Omental fat pad (tissue), 4 donors: ENCODE data around the gene ANO3. TPM values are rescaled to one million over a fixed set of nuclear protein-coding genes. Genes with fewer than 3 reads are reported as not detected.

Source experiments
- ATAC-seq: fragments of 150-250 bp; one replicate; pipeline ENCODE4 v1.9.1; 2016; ENCODE audit warnings: mild to moderate bottlenecking, moderate library complexity; ENCODE audit not compliant: low FRiP score
- DNase-seq: peaks from one replicate; pipeline ENCODE4 v3.0.0-alpha.2; 2019; ENCODE audit warnings: low spot score
- total RNA-seq, 4 donors: library from RNA; depleted of rRNA; stranded (reverse); fragments of >200 nt; gene quantifications; one replicate each; pipeline ENCODE4 v1.1.0, GENCODE V29; 2016
- TF ChIP-seq, protein P1 (sequence below), 3 donors: fragments of 450-650 bp; IDR thresholded peaks; one replicate each; pipeline ENCODE4 v1.5.1; 2016 to 2017; ENCODE audit warnings: antibody characterized with exemption in 3 of 3, mild to moderate bottlenecking in 3 of 3, moderate library complexity in 2 of 3

Gene ANO3
- total RNA-seq, 4 donors from 2014 or later: 0.56 to 4.1 (median 1.6) TPM

DNA sequence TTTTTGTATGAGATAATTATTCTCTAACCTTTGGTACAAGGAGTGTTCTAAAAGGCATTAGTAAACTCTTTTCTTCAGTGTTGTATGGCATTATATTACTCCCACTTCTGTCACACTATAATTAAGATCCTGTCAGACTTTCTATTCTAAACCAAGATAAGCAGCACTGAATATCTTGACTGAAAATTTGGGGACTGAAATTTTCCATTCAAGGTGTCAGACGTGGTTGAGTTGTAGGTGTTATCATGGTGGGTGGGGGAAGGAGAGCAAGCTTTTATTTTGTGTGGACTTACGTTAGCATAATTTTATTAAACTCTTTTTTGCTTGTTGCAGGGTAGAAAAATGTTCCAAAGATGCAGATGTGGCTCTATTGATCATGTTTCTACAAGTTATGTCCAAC, 217.2 kb downstream of the ANO3 start:
- DNase-seq (no peak), ATAC-seq (no peak)
- TF ChIP-seq, protein P1, sequence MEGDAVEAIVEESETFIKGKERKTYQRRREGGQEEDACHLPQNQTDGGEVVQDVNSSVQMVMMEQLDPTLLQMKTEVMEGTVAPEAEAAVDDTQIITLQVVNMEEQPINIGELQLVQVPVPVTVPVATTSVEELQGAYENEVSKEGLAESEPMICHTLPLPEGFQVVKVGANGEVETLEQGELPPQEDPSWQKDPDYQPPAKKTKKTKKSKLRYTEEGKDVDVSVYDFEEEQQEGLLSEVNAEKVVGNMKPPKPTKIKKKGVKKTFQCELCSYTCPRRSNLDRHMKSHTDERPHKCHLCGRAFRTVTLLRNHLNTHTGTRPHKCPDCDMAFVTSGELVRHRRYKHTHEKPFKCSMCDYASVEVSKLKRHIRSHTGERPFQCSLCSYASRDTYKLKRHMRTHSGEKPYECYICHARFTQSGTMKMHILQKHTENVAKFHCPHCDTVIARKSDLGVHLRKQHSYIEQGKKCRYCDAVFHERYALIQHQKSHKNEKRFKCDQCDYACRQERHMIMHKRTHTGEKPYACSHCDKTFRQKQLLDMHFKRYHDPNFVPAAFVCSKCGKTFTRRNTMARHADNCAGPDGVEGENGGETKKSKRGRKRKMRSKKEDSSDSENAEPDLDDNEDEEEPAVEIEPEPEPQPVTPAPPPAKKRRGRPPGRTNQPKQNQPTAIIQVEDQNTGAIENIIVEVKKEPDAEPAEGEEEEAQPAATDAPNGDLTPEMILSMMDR (IDR thresholded peaks at IDR 0.05): no peak

DNA sequence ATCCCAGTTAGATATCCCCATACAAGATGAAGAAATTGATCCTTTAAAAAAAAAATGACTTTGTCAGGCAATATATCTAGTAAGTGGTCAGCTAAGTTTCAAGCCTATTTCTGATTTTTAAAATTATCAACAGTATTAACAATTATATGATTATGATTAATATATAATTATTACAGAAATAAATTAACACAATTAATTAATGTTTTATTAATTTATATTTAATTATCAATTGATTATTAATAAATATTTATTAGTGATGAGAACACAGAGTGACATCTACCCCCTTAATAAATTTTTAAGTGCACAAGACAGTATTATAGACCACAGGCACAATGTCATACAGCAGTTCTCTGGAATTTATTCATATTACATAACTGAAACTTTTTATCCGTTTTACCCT, 218.1 kb downstream of the ANO3 start:
- TF ChIP-seq, protein P1 (IDR thresholded peaks at IDR 0.05): no peak

DNA sequence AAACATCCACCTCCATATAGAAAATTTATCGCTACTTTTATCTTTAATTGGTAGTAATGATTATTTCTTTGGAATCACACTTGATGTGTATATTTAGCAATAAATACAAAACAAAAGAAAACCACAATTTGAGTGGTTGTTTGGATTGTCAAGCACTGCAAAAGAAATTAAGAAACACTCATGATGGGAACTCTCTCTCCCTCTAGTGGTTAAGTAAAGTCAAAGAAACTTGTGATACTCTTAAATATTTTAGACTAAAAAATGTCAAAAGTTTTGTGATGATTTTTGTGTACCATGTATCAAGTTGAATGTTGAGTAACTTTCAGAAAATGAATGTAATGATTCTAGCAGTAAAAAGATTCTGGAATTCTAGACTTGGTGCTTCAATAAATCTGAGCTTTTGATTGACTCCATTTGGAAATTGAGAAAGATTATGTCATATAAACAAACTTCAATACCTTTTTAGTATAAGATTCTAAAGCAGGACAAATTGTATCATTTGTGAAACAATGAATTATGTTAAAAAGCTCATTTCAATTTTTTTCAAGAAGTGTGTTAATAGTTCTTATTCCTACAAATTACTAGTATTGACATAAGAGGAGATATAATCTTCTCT, 219.4 kb downstream of the ANO3 start:
- DNase-seq (no peak), ATAC-seq (no peak)
- TF ChIP-seq, protein P1 (IDR thresholded peaks at IDR 0.05): no peak

More for the DNA sequence above, 218.1 kb downstream of the ANO3 start:
- no peak for DNase-seq
- ATAC-seq: no peak

DNA sequence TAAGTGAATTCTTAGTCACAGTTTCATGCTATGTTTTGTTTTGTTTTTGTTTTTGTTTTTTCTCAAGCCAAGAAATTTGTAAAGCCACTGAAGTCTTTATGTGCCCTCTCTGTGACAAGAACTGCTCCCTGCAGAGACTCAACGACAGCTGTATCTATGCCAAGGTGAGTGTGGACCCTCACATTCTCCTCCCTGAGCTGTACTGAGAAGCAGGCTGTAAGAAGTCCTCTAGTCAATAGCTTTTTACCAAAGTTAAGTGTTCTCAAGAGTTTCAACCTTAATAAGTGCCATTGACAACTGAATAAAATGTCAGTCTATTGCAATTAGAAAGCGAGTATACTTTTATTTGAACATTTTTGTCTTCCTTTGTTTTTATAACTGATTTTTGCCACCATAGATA, 221.3 kb downstream of the ANO3 start:
- no peak for ATAC-seq
- DNase-seq: no peak
- TF ChIP-seq, protein P1 (IDR thresholded peaks at IDR 0.05): no peak

- no peak for ATAC-seq
Measured at GRCh38 chr11:26554455-26554854, 222.5 kb downstream of the ANO3 start.

DNA sequence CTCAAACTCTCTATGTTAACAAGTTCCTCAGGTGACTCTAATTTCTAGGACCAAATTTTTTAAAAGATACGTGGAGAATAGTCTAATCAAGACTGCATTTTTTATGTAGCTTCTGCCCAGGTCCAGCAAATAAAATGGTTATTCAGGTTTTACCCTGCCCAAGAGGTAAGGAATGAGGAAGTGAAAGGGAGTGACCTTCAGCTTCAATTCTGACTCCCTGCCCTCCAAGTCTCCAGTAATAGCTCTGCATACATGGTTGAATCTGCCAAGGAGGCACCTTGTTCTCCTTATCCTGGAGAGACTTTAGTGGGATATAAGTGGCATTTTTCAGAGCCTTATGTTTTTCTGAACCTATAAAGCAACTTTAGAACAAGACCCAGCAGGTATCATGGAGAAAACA, 224.7 kb downstream of the ANO3 start:
- no peak for DNase-seq
- TF ChIP-seq, protein P1 (IDR thresholded peaks at IDR 0.05): no peak
- no peak for ATAC-seq

More at GRCh38 chr11:26554455-26554854, 222.5 kb downstream of the ANO3 start:
- TF ChIP-seq, protein P1 (IDR thresholded peaks at IDR 0.05): no peak
- DNase-seq: no peak

GRCh38 chr11:26557666-26558065, 225.7 kb downstream of the ANO3 start:
- DNase-seq: no peak
- ATAC-seq: no peak
- TF ChIP-seq, protein P1 (IDR thresholded peaks at IDR 0.05): no peak
